GM12878 (cell line): Measurements from ENCODE around the gene PFKFB2. TPM values are rescaled to one million over a fixed set of nuclear protein-coding genes. Genes with fewer than 3 reads are reported as not detected.

Source experiments
- ATAC-seq: fragments of 200-7000 bp; cut with Tn5 transposase; 3 replicates; pipeline ENCODE4 v1.9.1; 2020; ENCODE audit warnings: mild to moderate bottlenecking, moderate library complexity
- BruUV-seq: library from RNA; stranded (reverse); fragments of 400-500 nt; replicated peaks from 2 replicates; lab custom pipeline; 2021; lab: Mats Ljungman, UMichigan
- CTCF ChIA-PET: fragments of 300-600 bp; sonication (Branson Sonifier 250); formaldehyde crosslinking; extraction: SDS; loops from one replicate; lab custom pipeline; 2021; ENCODE audit warnings: inconsistent platforms; lab: Yijun Ruan, JAX
- POLR2A ChIA-PET: fragments of 350-600 bp; formaldehyde crosslinking; extraction: SDS; loops from one replicate; lab custom pipeline; 2021; ENCODE audit warnings: inconsistent platforms; lab: Charles Lee
- RAD21 ChIA-PET: fragments of 300-600 bp; sonication (Branson Sonifier 250); formaldehyde crosslinking; loops from one replicate; lab custom pipeline; 2023; ENCODE audit warnings: antibody characterized with exemption; ENCODE audit not compliant: unreplicated experiment; lab: Charles Lee
- SMC1A ChIA-PET: fragments of 300-600 bp; sonication (Branson Sonifier 250); formaldehyde crosslinking; loops from one replicate; lab custom pipeline; 2023; ENCODE audit not compliant: unreplicated experiment, uncharacterized antibody; lab: Charles Lee
- DNase-seq: peaks from one replicate; pipeline ENCODE4 v3.0.0-alpha.2; 2011; ENCODE audit warnings: low read depth, low spot score
- FAIRE-seq: peaks from 3 replicates; lab custom pipeline; 2011; peaks lifted over from hg19 to GRCh38; lab: Jason Lieb, UNC
- H2AFZ ChIP-seq: 2 replicates; pipeline ENCODE4 v1.6.0; 2011; ENCODE audit warnings: low read depth, low read length, control low read depth; ENCODE audit not compliant: control insufficient read depth
- H3K27ac ChIP-seq: 2 replicates; pipeline ENCODE4 v1.5.1; 2011; ENCODE audit warnings: control low read depth; ENCODE audit not compliant: control insufficient read depth, insufficient read depth
- H3K27me3 ChIP-seq, 2 experiments: replicated peaks in 1 of 2; 2 replicates each; pipeline versions ENCODE4 v1.6.0 to v1.6.1; 2011; ENCODE audit warnings: low read length in 1 of 2; ENCODE audit not compliant: control insufficient read depth in 2 of 2, insufficient read depth in 2 of 2
- H3K36me3 ChIP-seq, 2 experiments: 2 replicates each; pipeline ENCODE4 v1.5.1; 2011; ENCODE audit warnings: low read length in 1 of 2; ENCODE audit not compliant: control insufficient read depth in 2 of 2, insufficient read depth in 2 of 2
- H3K4me1 ChIP-seq: 2 replicates; pipeline ENCODE4 v1.6.1; 2011; ENCODE audit warnings: mild to moderate bottlenecking, low read length, moderate library complexity, mixed read lengths; ENCODE audit not compliant: control insufficient read depth, insufficient read depth
- H3K4me2 ChIP-seq: 2 replicates; pipeline ENCODE4 v1.6.0; 2011; ENCODE audit warnings: control low read depth; ENCODE audit not compliant: control insufficient read depth, insufficient read depth
- H3K4me3 ChIP-seq: fragments of 200-600 bp; sonication (generic); 2 replicates; pipeline ENCODE4 v1.5.1; 2016
- H3K79me2 ChIP-seq: 2 replicates; pipeline ENCODE4 v1.6.0; 2011; ENCODE audit warnings: low read length; ENCODE audit not compliant: control insufficient read depth, insufficient read depth
- H3K9ac ChIP-seq: 2 replicates; pipeline ENCODE4 v1.8.0; 2011; ENCODE audit warnings: low read length, control low read depth, mixed read lengths; ENCODE audit not compliant: control insufficient read depth, insufficient read depth
- H3K9me3 ChIP-seq: replicated peaks from 3 replicates; pipeline ENCODE4 v1.5.1; 2011; ENCODE audit warnings: mild to moderate bottlenecking, low read length; ENCODE audit not compliant: control insufficient read depth, insufficient read depth
- H4K20me1 ChIP-seq: 2 replicates; pipeline ENCODE4 v1.6.0; 2011; ENCODE audit not compliant: control insufficient read depth, insufficient read depth
- BACH1 ChIP-seq: fragments of 450-650 bp; IDR thresholded peaks from 2 replicates; pipeline ENCODE4 v1.6.1; 2017; ENCODE audit warnings: mild to moderate bottlenecking, borderline replicate concordance
- CHD1 ChIP-seq: IDR thresholded peaks from 2 replicates; pipeline ENCODE4 v1.6.1; 2012; ENCODE audit warnings: low read depth, low read length, improper control_type of control experiment
- CHD4 ChIP-seq: fragments of 200-600 bp; sonication (generic); IDR thresholded peaks from 2 replicates; pipeline ENCODE4 v1.6.1; 2016; ENCODE audit warnings: mild to moderate bottlenecking
- CREM ChIP-seq: IDR thresholded peaks from 2 replicates; pipeline ENCODE4 v1.6.1; 2014; ENCODE audit warnings: antibody characterized with exemption, low read depth
- ESRRA ChIP-seq: IDR thresholded peaks from 2 replicates; pipeline ENCODE4 v1.6.1; 2012; ENCODE audit warnings: mild to moderate bottlenecking, low read length, improper control_type of control experiment
- ETV6 ChIP-seq, 2 experiments: fragments of 450-650 bp in 1 of 2; IDR thresholded peaks in 1 of 2; conservative IDR thresholded peaks in 1 of 2; 2 replicates each; pipeline ENCODE4 v1.6.1; 2014; ENCODE audit warnings: antibody characterized with exemption in 1 of 2, borderline replicate concordance in 1 of 2, low read depth in 1 of 2, mild to moderate bottlenecking in 1 of 2, moderate library complexity in 1 of 2
- IKZF1 ChIP-seq: fragments of 450-650 bp; conservative IDR thresholded peaks from 2 replicates; pipeline ENCODE4 v1.6.1; 2017; ENCODE audit warnings: antibody characterized with exemption, mild to moderate bottlenecking
- NFIC ChIP-seq: IDR thresholded peaks from 2 replicates; pipeline ENCODE4 v1.6.1; 2012; ENCODE audit warnings: low read depth, mild to moderate bottlenecking, inconsistent platforms, low read length, moderate library complexity
- NR2C2 ChIP-seq: IDR thresholded peaks from 2 replicates; pipeline ENCODE4 v1.6.1; 2011; ENCODE audit warnings: borderline replicate concordance, low read depth; ENCODE audit not compliant: control insufficient read depth, insufficient read length
- RELB ChIP-seq: fragments of 450-650 bp; IDR thresholded peaks from 2 replicates; pipeline ENCODE4 v1.6.1; 2017; ENCODE audit warnings: low read depth, mild to moderate bottlenecking, moderate library complexity
- STAT3 ChIP-seq: IDR thresholded peaks from 2 replicates; pipeline ENCODE4 v1.6.1; 2011; ENCODE audit warnings: low read depth, low read length, improper control_type of control experiment
- TAF1 ChIP-seq: IDR thresholded peaks from 2 replicates; pipeline ENCODE4 v1.6.1; 2011; ENCODE audit warnings: mild to moderate bottlenecking, low read depth, low read length, borderline replicate concordance
- TBL1XR1 ChIP-seq: IDR thresholded peaks from 2 replicates; pipeline ENCODE4 v1.6.1; 2012; ENCODE audit warnings: low read depth, low read length, improper control_type of control experiment
- USF1 ChIP-seq: IDR thresholded peaks from 2 replicates; pipeline ENCODE4 v1.6.1; 2011; ENCODE audit warnings: borderline replicate concordance, low read depth, mild to moderate bottlenecking, moderate library complexity, mixed read lengths, low read length; ENCODE audit not compliant: insufficient read depth; ENCODE audit errors: extremely low read length
- ZBTB33 ChIP-seq: fragments of 450-650 bp; IDR thresholded peaks from 2 replicates; pipeline ENCODE4 v1.6.1; 2017; ENCODE audit warnings: mild to moderate bottlenecking
- WGBS: methylation state at CpG from one replicate; pipeline ENCODE4 v1.1.6; 2016; ENCODE audit warnings: low lambda C conversion rate; ENCODE audit not compliant: insufficient replicate concordance, insufficient coverage; ENCODE audit errors: missing lambda C conversion rate; 5-methylcytosine and 5-hydroxymethylcytosine counted together
- in situ Hi-C: fragments of 300-500 bp; cut with MboI; formaldehyde crosslinking; loops from 9 replicates; pipeline ENCODE4 v1.14.3; 2018; ENCODE audit warnings: mixed read lengths
- intact Hi-C: fragments of 100-400 bp; cut with micrococcal nuclease; formaldehyde crosslinking; loops from one replicate; pipeline ENCODE4 v1.14.2; 2022; ENCODE audit not compliant: unreplicated experiment
- polyA plus RNA-seq, 11 experiments: library from polyadenylated mRNA; depleted of rRNA in 4 of 11; unstranded in 6 of 11; stranded (reverse) in 5 of 11; fragments of >200 nt; fragmentation: Nextera tagmentation in 4 of 11; fragmentation: Illumina TruSeq in 1 of 11; extraction: Ambion mirVana in 4 of 11; extraction: Trizol in 1 of 11; gene quantifications; 1 replicate in 1 of 11; 2 replicates in 10 of 11; pipeline versions ENCODE4 v1.2.1 to v1.2.3, GENCODE V29; 2011 to 2016; ENCODE audit warnings: inconsistent platforms in 2 of 11, missing spikeins in 2 of 11, low read depth in 1 of 11
- total RNA-seq, 4 experiments: library from RNA; depleted of rRNA in 3 of 4; stranded (reverse); fragments of >200 nt in 3 of 4; fragmentation: Illumina TruSeq in 1 of 4; extraction: Trizol in 1 of 4; gene quantifications; 2 replicates each; pipeline versions ENCODE4 v1.2.1 to v1.2.3, GENCODE V29; 2013 to 2021

PFKFB2 gene
- total and polyA plus RNA-seq, 10 of the 15 experiments (the other 5 are each of a cell fraction or from before 2014, with no cell fraction given), result 0.40 to 1.3 (median 1.0) TPM

GRCh38 chr1:207047505-207047904, 5.6 kb upstream of the PFKFB2 start (continued):
- TF ChIP-seq CHD4 (no peak), NFIC (no peak), CHD1 (no peak)
- TF ChIP-seq, all 136 proteins: peak for 0

GRCh38 chr1:207048041-207048440, 5.0 kb upstream of the PFKFB2 start:
- H3K27me3 ChIP-seq, result no peaks in the 10 kb centered on the region
- POLR2A ChIA-PET, result no interaction called here
- ATAC-seq, result no peak
- peaks cover 0 to 8% of the 10 kb centered on the region in 2 experiments; a peak in 2 of 4 replicates for H3K36me3 ChIP-seq
- no peak overlapping the region for H3K4me3 ChIP-seq
- H3K79me2 ChIP-seq, result peaks cover 29% of the 10 kb centered on the region
- H3K9me3 ChIP-seq, result no peaks in the 10 kb centered on the region; the same call in 2 of the 3 replicates
- no peaks in the 10 kb centered on the region for H4K20me1 ChIP-seq
- 74% methylated on average over 6 of the region's 6 CpGs for WGBS
- BruUV-seq, result no TSS peak
- FAIRE-seq, result no peak
- H2AFZ ChIP-seq, result no peak overlapping the region
- no peak overlapping the region for H3K27ac ChIP-seq
- intact Hi-C loops, result no loop called here
- H3K9ac ChIP-seq, result no peak overlapping the region
- in situ Hi-C loops, result no loop called here
- peaks cover 11% of the 10 kb centered on the region for H3K4me1 ChIP-seq
- CTCF ChIA-PET, result interaction anchor here (0.6 to 9.2 kb wide), 12 partner anchors 8 to 452 kb away, joined by 3 to 131 read pairs (median 8); no protein-coding TSS in a partner anchor
- TF ChIP-seq TBL1XR1, result no peak
- TF ChIP-seq STAT3, result no peak
- no peak for TF ChIP-seq TAF1
- no peak for TF ChIP-seq USF1
- no peak for TF ChIP-seq ESRRA
- no peak for TF ChIP-seq NR2C2
- no peak for TF ChIP-seq ETV6 (conservative IDR thresholded peaks at IDR 0.05 in 1 of 2, IDR thresholded peaks at IDR 0.05 in 1 of 2; ENCODE audit: borderline replicate concordance in 1 of 2, low read depth in 1 of 2)
- no peak for TF ChIP-seq BACH1
- TF ChIP-seq CREM, result no peak
- no peak for TF ChIP-seq RELB
- TF ChIP-seq IKZF1, result no peak
- no peak for TF ChIP-seq ZBTB33
- no peak for DNase-seq
- H3K4me2 ChIP-seq, result no peak overlapping the region
- SMC1A ChIA-PET, result interaction anchor here (0.8 to 7.1 kb wide), 15 partner anchors 9 to 451 kb away, joined by 3 to 66 read pairs (median 3); partner anchors contain the start of gene C1orf116
- RAD21 ChIA-PET, result interaction anchor here (0.9 to 2.3 kb wide), 5 partner anchors 27 to 451 kb away, joined by 3 to 10 read pairs (median 3); no protein-coding TSS in a partner anchor
